ENCODE results near the gene ABT1. TPM values are rescaled to one million over a fixed set of nuclear protein-coding genes. Genes with fewer than 3 reads are reported as not detected.
A peak's percentile ranks its signal among the peaks of the same experiment; 100 is the strongest.
"Not testable (repeated sequence)": the region's sequence is repeated elsewhere in the genome, so short reads cannot be mapped to it uniquely, and the experiment has no call there.

ABT1 gene
- total RNA-seq = 1 to 10 TPM; 7.3 to 8.8 TPM

- H3K27me3 ChIP-seq = peaks cover 0 to 15% of the 10 kb centered on the region in 2 donors
- peaks cover 0 to 24% of the 10 kb centered on the region in 2 donors for H3K4me1 ChIP-seq
- no peak for TF ChIP-seq CTCF (IDR thresholded peaks at IDR 0.05)
- peak; percentile 99 for DNase-seq (ENCODE audit: low spot score)
- peaks cover 13% of the 10 kb centered on the region for H3K36me3 ChIP-seq
- peak within 1 kb of the TSS; percentile 87 to 88 for H3K27ac ChIP-seq
- H3K9me3 ChIP-seq = no peaks in the 10 kb centered on the region
- peak within 1 kb of the TSS; percentile 93 for H3K4me3 ChIP-seq
Observed at GRCh38 chr6:26596579-26597388, at the start of gene ABT1. Gene ABT1 (plus strand): TSS chr6:26596953. CDS start chr6:26596983, 30 bp downstream.

- H3K27me3 ChIP-seq; H3K4me3 ChIP-seq; H3K27ac ChIP-seq; H3K9me3 ChIP-seq; H3K4me1 ChIP-seq; DNase-seq (ENCODE audit: low spot score): not testable (repeated sequence)
- H3K36me3 ChIP-seq = peaks cover 21% of the 10 kb centered on the region
Observed at GRCh38 chr6:26547363-26547762, 49.4 kb upstream of the ABT1 start.

- TF ChIP-seq CTCF (IDR thresholded peaks at IDR 0.05) = peak in 1 of 2 donors; percentile 26
- H3K27ac ChIP-seq = peak overlapping the region; percentile 46 to 47
- peaks cover 0 to 17% of the 10 kb centered on the region in 2 donors for H3K4me1 ChIP-seq
- no peaks in the 10 kb centered on the region for H3K9me3 ChIP-seq
- H3K4me3 ChIP-seq = peak overlapping the region; percentile 34 to 61
- DNase-seq (ENCODE audit: low spot score) = no peak
- peaks cover 8% of the 10 kb centered on the region for H3K36me3 ChIP-seq
- no peaks in the 10 kb centered on the region for H3K27me3 ChIP-seq
Observed at GRCh38 chr6:26550250-26550993, 46.3 kb upstream of the ABT1 start.

GRCh38 chr6:26552205-26552604, 44.5 kb upstream of the ABT1 start:
- Histone ChIP-seq H3K9me3 (no peaks in the 10 kb centered on the region), H3K36me3 (no peaks in the 10 kb centered on the region), H3K27me3 (no peaks in the 10 kb centered on the region), H3K4me1 (peaks cover 0 to 17% of the 10 kb centered on the region in 2 donors), H3K4me3 (no peak overlapping the region), H3K27ac (no peak overlapping the region)
- DNase-seq (ENCODE audit: low spot score) = no peak
- no peak for TF ChIP-seq CTCF (IDR thresholded peaks at IDR 0.05)

- peak overlapping the region; percentile 85 to 87 for H3K27ac ChIP-seq
- no peaks in the 10 kb centered on the region for H3K36me3 ChIP-seq
- no peaks in the 10 kb centered on the region for H3K27me3 ChIP-seq
Observed at GRCh38 chr6:26552640-26553188, 44.0 kb upstream of the ABT1 start.

More at GRCh38 chr6:26552640-26553188, 44.0 kb upstream of the ABT1 start:
- peaks cover 0 to 17% of the 10 kb centered on the region in 2 donors for H3K4me1 ChIP-seq
- H3K4me3 ChIP-seq = peak overlapping the region; percentile 47 to 56
- no peaks in the 10 kb centered on the region for H3K9me3 ChIP-seq
- TF ChIP-seq CTCF (IDR thresholded peaks at IDR 0.05) = no peak
- no peak for DNase-seq (ENCODE audit: low spot score)
